SK-N-MC (cell line): ENCODE results near the gene FAM229A.

Source experiments
- DNase-seq: peaks from one replicate; pipeline ENCODE4 v3.0.0-alpha.2; 2011; ENCODE audit warnings: low read depth, low spot score
- H3K27ac ChIP-seq: fragments of 200-600 bp; sonication (generic); 2 replicates; pipeline ENCODE4 v1.5.1; 2016; ENCODE audit warnings: mixed run types
- H3K36me3 ChIP-seq: fragments of 200-600 bp; sonication (generic); 2 replicates; pipeline ENCODE4 v1.6.1; 2017; ENCODE audit warnings: antibody characterized with exemption, low read length, mixed read lengths; ENCODE audit not compliant: insufficient read depth
- H3K4me3 ChIP-seq: fragments of 200-600 bp; sonication (generic); 2 replicates; pipeline ENCODE4 v1.5.1; 2016
- H3K9ac ChIP-seq: fragments of 200-600 bp; sonication (generic); 2 replicates; pipeline ENCODE4 v1.8.0; 2017; ENCODE audit warnings: mixed run types, mixed read lengths; ENCODE audit not compliant: insufficient read length
- H3K9me3 ChIP-seq: fragments of 200-600 bp; sonication (generic); 2 replicates; pipeline ENCODE4 v1.6.1; 2017; ENCODE audit warnings: low read depth, mild to moderate bottlenecking, antibody characterized with exemption, low read length, moderate library complexity, mixed read lengths
- EZH2 ChIP-seq: fragments of 200-600 bp; sonication (generic); IDR thresholded peaks from one replicate; pipeline ENCODE4 v1.6.1; 2017; ENCODE audit warnings: antibody characterized with exemption
- FOXP2 ChIP-seq: optimal IDR thresholded peaks from 2 replicates; pipeline ENCODE3; 2011; ENCODE audit warnings: mild to moderate bottlenecking, moderate library complexity; ENCODE audit not compliant: insufficient read depth; ENCODE audit errors: extremely low read length, control extremely low read depth
- POLR2AphosphoS5 ChIP-seq: IDR thresholded peaks from 2 replicates; pipeline ENCODE4 v1.6.1; 2012; ENCODE audit warnings: mild to moderate bottlenecking, low read depth, low read length, borderline replicate concordance

Gene FAM229A

DNA sequence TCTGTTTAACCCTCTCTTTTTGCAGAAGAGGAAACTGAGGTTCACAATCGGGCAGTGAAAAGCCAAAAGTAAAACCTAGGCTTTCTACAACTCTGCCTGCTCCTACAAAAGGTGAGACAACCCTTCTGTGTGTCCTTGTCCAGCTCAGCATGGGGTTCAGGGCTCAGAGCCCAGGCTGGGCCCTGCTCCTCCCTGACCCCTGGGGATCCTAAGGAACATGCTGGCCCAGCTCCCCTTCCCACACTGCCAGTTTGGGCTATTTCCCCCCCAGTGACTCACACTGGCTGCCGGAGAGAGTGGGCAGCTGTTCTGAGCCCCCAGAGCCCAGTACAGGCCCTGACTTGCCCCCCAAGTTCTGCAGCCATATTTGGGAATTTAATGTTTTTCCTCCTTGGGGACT lies 8.9 kb downstream of the FAM229A start:
- H3K9me3 ChIP-seq, result peaks cover 3% of the 10 kb centered on the region; the same call in 1 of the 2 replicates
- DNase-seq, result no peak
- no peak overlapping the region for H3K4me3 ChIP-seq
- no peaks in the 10 kb centered on the region for H3K36me3 ChIP-seq
- TF ChIP-seq EZH2 (no peak), POLR2AphosphoS5 (no peak), FOXP2 (no peak)
- H3K27ac ChIP-seq, result no peak overlapping the region
- no peak overlapping the region for H3K9ac ChIP-seq

DNA sequence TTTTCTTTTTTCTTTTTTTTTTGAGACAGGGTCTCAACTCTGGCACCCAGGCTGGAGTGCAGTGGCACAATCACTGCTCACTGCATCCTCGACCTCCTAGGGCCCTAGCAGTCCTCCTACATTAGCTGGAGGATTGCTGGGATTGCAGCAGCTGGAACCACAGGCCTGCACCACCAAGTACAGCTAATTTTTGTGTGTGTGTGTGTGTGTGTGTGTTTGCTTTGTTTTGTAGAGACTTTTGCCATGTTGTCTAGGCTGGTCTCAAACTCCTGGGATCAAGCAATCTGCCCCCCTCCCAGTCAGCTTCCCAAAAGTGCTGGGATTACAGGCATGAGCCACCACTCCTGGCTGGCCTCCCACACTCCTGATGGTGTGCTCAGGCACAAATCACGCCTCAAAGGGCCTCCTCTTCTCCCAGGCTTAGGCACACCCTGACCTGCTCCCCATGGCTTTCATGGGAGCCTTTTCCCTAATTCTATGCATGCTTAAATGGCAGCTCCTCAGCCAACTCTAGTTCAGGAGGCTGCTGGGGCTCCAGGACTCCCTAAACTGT lies 9.4 kb downstream of the FAM229A start:
- Histone ChIP-seq H3K9me3 (peaks cover 3% of the 10 kb centered on the region; the same call in 1 of the 2 replicates), H3K27ac (no peak overlapping the region), H3K36me3 (no peaks in the 10 kb centered on the region), H3K4me3 (no peak overlapping the region), H3K9ac (no peak overlapping the region)
- no peak for DNase-seq
- no peak for TF ChIP-seq EZH2

DNA sequence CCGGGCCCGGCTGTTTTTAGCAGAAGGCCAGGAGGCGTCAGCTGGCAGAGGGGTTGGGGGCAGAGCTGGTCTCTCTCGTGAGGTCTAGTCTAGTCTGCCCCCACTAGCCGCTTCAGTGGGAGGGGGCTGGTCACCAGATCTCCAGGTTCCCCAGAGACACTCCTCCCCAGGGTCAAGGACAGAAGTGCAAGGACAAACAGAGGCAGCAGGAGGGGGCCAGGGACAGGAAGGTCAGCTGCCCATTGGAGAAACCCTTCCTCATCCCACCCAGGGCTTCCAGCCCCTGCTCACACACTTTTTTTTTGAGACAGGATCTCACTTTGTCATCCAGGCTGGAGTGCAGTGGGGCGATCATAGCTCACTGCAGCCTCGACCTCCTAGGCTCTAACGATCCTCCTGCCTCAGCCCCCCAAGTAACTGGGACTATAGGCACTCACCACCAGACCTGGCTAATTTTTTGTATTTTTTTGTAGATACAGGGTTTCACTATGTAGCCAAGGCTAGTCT lies 10.0 kb downstream of the FAM229A start:
- Histone ChIP-seq H3K9me3 (peaks cover 3% of the 10 kb centered on the region; the same call in 1 of the 2 replicates), H3K9ac (peak overlapping the region; percentile 96), H3K36me3 (no peaks in the 10 kb centered on the region), H3K4me3 (peak overlapping the region; percentile 95), H3K27ac (peak overlapping the region; percentile 86; the same call in 1 of the 2 replicates)
- no peak for DNase-seq
- TF ChIP-seq POLR2AphosphoS5, result no peak
- no peak for TF ChIP-seq FOXP2
- TF ChIP-seq EZH2, result no peak

DNA sequence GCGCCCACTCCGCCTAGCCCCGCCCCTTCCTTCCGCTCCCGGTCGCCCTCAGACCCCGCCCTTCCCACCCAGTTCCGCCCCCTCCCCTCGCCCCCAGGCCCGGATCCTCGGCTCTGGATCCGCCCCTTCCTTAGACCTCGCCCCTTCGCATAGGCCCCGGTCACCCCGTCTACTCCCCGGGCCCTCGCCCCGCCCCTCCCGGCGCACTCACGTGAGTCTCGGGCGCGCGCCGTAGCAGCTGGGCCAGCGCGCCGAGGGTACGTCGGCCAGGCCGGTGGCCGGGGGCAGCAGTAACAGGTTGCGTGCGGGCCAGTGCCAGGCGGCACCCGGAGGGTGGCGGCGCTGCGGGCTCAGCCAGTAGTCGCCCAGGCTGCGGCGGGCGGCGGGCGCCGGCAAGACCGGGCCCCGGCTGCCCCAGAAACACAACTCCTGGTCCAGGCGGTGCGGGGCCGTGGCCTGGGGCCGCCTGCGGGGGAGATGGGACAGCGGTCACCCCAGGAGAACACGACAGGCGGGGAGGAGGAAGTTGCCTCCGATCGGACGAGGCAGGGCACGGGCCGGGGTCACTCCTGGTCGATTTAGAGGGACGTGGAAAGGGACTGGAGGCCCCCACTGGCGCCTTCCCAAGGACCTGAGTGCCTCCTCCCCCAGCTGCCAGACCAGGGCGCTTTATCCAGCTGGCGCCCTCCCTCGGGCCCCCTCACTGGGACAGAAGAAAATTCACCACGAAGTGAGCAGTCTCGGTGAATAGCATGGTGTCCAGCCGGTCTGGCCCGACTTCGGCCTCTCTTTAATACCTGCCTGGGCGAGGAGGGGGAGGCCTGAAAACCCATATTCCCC lies 10.7 kb downstream of the FAM229A start:
- H3K9ac ChIP-seq, result peak overlapping the region; percentile 96
- peaks cover 3% of the 10 kb centered on the region; the same call in 1 of the 2 replicates for H3K9me3 ChIP-seq
- peak overlapping the region; percentile 95 for H3K4me3 ChIP-seq
- no peak for TF ChIP-seq FOXP2
- no peak for TF ChIP-seq EZH2
- peak; percentile 80 for TF ChIP-seq POLR2AphosphoS5
- peak overlapping the region; percentile 93 for H3K27ac ChIP-seq
- peak; percentile 28 for DNase-seq
- H3K36me3 ChIP-seq, result no peaks in the 10 kb centered on the region

DNA sequence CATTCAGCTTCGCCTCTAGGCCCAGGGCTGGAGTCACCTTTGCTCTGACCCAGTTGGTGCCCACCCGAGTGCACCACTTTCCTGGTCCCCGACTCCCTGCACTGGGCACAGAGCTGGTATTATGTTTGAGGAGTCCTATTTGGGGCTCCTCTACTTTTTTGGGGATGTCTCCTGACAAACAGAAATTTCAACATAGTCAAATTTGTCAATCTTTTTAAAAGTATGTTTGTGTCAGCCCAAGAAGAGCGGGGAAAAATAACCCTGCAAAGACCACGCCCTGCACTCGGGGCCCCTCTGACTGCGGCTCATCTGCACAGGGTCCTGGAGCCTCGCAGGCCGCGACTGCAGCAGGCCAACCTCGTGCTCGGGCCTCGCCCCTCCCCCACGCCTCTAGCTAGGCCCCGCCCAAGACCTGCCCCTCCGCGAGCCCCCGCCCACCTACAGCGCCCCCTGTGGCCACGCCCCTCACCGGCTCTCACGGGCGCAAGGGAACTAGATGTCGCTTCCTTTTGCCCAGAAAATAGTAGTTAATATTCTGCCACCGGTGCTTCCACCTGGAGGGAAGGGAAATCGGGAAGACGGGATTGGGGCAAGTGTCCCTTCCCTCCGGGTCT lies 11.4 kb downstream of the FAM229A start:
- peak; percentile 26 for DNase-seq
- peak overlapping the region; percentile 66 for H3K9ac ChIP-seq
- H3K36me3 ChIP-seq, result no peaks in the 10 kb centered on the region
- H3K27ac ChIP-seq, result peak overlapping the region; percentile 93
- peaks cover 3% of the 10 kb centered on the region; the same call in 1 of the 2 replicates for H3K9me3 ChIP-seq
- H3K4me3 ChIP-seq, result peak overlapping the region; percentile 95
- TF ChIP-seq POLR2AphosphoS5 (no peak), FOXP2 (no peak), EZH2 (no peak)

DNA sequence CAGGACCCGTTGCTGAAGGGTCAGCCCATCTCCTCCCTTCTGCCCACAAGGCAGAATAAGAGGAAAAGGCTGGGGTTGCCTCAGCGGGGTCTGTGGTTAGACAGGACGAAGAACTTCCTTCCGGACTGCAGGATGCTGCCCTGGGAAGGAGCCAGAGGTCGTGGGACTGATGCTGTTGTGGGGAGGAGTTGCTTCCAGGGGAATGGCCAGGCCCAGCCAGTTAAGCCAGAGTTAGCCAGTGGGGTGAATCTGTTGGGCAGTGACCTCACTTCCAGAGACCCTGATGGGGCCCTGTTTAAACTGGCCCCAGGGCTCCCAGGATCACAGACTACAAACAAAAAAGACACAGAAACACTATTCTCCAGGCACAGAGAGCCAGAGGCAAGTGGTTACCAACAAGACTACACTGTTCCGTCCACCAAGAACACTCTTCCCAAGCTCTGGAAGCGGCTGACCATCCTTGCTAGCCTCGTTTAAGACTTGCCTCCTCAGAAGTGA lies 13.0 kb downstream of the FAM229A start:
- no peak overlapping the region for H3K9ac ChIP-seq

DNA sequence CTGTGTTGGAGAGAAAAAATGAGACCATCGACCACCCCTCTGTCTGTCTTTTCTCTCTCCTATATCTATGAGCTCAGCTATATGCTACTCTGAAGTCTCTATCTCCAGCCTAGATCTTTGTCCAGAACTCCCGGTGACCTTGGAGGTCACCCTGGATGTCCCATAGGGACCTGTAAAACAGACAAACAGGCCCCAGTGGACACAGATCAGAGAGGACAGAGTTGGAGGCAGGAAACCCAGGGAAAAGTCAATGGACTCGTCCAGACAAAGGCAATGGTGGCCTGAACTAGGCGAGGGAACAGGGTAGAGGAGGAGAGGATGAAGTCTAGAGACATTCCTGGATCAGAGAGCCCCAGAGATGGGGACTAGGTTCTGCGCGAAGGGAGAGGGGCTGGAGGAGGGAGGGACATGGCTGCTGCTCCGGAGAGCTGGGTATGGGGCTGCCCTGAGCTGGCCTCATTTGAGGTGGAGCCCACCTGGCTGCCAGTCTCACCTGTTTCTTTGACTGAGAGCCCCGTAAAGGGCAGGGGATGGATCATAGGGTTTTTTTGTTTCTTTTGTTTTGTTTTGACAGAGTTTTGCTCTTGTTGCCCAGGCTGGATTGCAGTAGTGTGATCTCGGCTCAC lies 15.6 kb downstream of the FAM229A start:
- H3K4me3 ChIP-seq, result no peak overlapping the region
- H3K36me3 ChIP-seq, result no peaks in the 10 kb centered on the region
- H3K9me3 ChIP-seq, result peaks cover 3% of the 10 kb centered on the region; the same call in 1 of the 2 replicates
- DNase-seq, result no peak
- TF ChIP-seq EZH2, result no peak
- TF ChIP-seq FOXP2, result no peak
- no peak for TF ChIP-seq POLR2AphosphoS5
- H3K9ac ChIP-seq, result no peak overlapping the region
- no peak overlapping the region for H3K27ac ChIP-seq

More for the DNA sequence above, 13.0 kb downstream of the FAM229A start:
- no peak overlapping the region for H3K27ac ChIP-seq
- no peaks in the 10 kb centered on the region for H3K36me3 ChIP-seq
- no peak for TF ChIP-seq POLR2AphosphoS5
- TF ChIP-seq EZH2, result no peak
- TF ChIP-seq FOXP2, result no peak
- peaks cover 3% of the 10 kb centered on the region; the same call in 1 of the 2 replicates for H3K9me3 ChIP-seq
- no peak for DNase-seq
- no peak overlapping the region for H3K4me3 ChIP-seq
